ENCODE measurements around the gene ADORA2A. TPM values are rescaled to one million over a fixed set of nuclear protein-coding genes. Genes with fewer than 3 reads are reported as not detected.

The ADORA2A gene
- total RNA-seq, 1 experiment from 2014 or later: 7.6 TPM

DNA sequence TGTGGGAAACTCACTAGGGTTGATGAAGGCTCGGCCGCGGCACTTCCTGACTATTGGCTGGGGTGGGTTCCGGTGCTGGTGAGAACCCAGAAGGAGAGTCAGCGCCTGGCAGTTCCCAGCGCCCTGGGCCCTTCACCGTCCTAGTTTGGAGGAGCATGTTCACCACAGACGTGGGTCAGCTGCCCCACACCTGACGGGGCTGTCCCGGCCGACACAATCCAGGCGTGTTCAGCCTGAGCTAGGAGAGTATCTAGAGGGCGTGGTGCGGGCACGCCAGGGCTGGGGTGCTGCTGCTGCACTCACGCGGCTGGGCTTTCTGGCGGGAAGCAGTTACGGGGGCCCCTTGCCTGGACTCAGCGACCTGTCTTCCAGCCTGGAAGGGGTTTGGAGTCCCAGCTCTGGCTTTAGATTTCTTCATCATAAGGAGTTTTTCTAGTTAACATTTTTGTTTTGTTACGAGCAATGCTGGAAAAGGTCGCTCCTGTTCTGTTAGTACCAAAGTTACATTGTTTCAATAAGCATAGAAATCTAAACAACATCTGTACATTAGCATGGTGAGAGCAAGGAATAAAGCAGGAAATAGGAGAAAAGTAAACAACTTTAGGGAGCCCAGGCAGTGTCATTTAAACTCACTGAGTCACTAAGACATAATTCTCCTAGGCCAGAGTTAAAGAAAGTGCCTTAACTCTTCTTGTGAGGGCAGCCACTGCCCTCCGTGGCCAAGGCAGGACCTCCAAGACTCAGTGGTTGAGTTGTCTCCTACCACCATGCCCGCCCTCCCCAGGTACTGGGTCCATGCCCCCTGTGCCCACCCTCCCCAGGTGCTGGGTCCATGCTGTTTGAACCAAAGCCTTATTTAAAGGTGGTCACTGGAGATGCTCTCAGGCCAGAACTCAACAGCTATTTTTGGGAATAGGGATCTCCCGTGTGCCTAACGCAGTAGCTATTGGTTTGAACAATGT, 12.1 kb upstream of the ADORA2A start:
- TF ChIP-seq PRRX2 (CRISPR knock-in tag; IDR thresholded peaks at IDR 0.05): no peak
- TF ChIP-seq TCF7 (CRISPR knock-in tag; IDR thresholded peaks at IDR 0.05; ENCODE audit: low read depth): no peak
- TF ChIP-seq ETV6 (CRISPR knock-in tag; IDR thresholded peaks at IDR 0.05): no peak
- TF ChIP-seq SP1 (CRISPR knock-in tag; conservative IDR thresholded peaks at IDR 0.05): no peak
- TF ChIP-seq, protein P1, sequence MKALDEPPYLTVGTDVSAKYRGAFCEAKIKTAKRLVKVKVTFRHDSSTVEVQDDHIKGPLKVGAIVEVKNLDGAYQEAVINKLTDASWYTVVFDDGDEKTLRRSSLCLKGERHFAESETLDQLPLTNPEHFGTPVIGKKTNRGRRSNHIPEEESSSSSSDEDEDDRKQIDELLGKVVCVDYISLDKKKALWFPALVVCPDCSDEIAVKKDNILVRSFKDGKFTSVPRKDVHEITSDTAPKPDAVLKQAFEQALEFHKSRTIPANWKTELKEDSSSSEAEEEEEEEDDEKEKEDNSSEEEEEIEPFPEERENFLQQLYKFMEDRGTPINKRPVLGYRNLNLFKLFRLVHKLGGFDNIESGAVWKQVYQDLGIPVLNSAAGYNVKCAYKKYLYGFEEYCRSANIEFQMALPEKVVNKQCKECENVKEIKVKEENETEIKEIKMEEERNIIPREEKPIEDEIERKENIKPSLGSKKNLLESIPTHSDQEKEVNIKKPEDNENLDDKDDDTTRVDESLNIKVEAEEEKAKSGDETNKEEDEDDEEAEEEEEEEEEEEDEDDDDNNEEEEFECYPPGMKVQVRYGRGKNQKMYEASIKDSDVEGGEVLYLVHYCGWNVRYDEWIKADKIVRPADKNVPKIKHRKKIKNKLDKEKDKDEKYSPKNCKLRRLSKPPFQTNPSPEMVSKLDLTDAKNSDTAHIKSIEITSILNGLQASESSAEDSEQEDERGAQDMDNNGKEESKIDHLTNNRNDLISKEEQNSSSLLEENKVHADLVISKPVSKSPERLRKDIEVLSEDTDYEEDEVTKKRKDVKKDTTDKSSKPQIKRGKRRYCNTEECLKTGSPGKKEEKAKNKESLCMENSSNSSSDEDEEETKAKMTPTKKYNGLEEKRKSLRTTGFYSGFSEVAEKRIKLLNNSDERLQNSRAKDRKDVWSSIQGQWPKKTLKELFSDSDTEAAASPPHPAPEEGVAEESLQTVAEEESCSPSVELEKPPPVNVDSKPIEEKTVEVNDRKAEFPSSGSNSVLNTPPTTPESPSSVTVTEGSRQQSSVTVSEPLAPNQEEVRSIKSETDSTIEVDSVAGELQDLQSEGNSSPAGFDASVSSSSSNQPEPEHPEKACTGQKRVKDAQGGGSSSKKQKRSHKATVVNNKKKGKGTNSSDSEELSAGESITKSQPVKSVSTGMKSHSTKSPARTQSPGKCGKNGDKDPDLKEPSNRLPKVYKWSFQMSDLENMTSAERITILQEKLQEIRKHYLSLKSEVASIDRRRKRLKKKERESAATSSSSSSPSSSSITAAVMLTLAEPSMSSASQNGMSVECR (CRISPR knock-in tag; IDR thresholded peaks at IDR 0.05; ENCODE audit: borderline replicate concordance): no peak
- TF ChIP-seq SOX15 (CRISPR knock-in tag; IDR thresholded peaks at IDR 0.05): no peak
- TF ChIP-seq SMAD3 (CRISPR knock-in tag; IDR thresholded peaks at IDR 0.05; ENCODE audit: borderline replicate concordance): no peak
- TF ChIP-seq NFATC4 (CRISPR knock-in tag; IDR thresholded peaks at IDR 0.05): no peak
- no peak for TF ChIP-seq ZNF671 (CRISPR knock-in tag; IDR thresholded peaks at IDR 0.05)
- no peak for TF ChIP-seq NR1H2 (CRISPR knock-in tag; IDR thresholded peaks at IDR 0.05)
- no peak for TF ChIP-seq ELF4 (CRISPR knock-in tag; IDR thresholded peaks at IDR 0.05; ENCODE audit: low read depth)
- TF ChIP-seq JAZF1 (CRISPR knock-in tag; IDR thresholded peaks at IDR 0.05): no peak
- no peak for TF ChIP-seq SMAD4 (CRISPR knock-in tag; IDR thresholded peaks at IDR 0.05)
- TF ChIP-seq ZNF121 (CRISPR knock-in tag; IDR thresholded peaks at IDR 0.05): no peak
- TF ChIP-seq GTF2I (CRISPR knock-in tag; conservative IDR thresholded peaks at IDR 0.05): no peak
- TF ChIP-seq TEAD4 (CRISPR knock-in tag; IDR thresholded peaks at IDR 0.05): no peak
- Mint-ChIP-seq H3K36me3 (peaks cover 12% of the 10 kb centered on the region), H3K4me3 (no peak overlapping the region), H3K27ac (peak overlapping the region; percentile 9; the same call in 1 of the 2 replicates), H3K4me1 (peaks cover 11% of the 10 kb centered on the region), H3K9me3 (no peaks in the 10 kb centered on the region), H3K27me3 (ENCODE audit: low read depth) (no peaks in the 10 kb centered on the region)
- ChIA-PET CTCF (interaction anchor here (1.5 to 13.1 kb wide), 2 partner anchors 8 to 111 kb away, joined by 4 to 243 read pairs; no protein-coding TSS in a partner anchor), POLR2A (no interaction called here)
- no peak for ATAC-seq
- DNase-seq (ENCODE audit: low spot score): no peak

DNA sequence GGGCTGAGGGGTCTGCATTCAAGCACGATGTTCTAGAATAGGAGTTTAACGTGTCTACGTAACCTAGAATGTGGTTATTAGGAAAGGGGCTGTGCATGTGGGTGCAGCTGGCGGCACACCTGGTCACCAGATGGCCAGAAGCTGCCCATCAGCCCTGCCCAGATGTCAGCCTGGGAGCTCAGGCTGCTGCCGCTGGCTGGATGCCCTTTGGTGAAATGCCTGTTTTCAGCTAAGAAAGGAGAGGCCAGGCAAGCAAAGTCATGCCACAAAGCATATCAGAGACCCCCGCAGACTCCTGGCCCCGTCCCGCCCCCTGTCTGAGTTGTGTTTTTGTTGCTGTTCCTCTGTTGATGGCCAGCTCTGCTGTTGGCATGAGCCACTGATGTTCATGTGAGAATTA, 11.3 kb upstream of the ADORA2A start:
- TF ChIP-seq, protein P2, sequence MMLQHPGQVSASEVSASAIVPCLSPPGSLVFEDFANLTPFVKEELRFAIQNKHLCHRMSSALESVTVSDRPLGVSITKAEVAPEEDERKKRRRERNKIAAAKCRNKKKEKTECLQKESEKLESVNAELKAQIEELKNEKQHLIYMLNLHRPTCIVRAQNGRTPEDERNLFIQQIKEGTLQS (CRISPR knock-in tag; conservative IDR thresholded peaks at IDR 0.05): no peak
- no peak for TF ChIP-seq MYBL2 (CRISPR knock-in tag; IDR thresholded peaks at IDR 0.05)
- TF ChIP-seq, protein P3, sequence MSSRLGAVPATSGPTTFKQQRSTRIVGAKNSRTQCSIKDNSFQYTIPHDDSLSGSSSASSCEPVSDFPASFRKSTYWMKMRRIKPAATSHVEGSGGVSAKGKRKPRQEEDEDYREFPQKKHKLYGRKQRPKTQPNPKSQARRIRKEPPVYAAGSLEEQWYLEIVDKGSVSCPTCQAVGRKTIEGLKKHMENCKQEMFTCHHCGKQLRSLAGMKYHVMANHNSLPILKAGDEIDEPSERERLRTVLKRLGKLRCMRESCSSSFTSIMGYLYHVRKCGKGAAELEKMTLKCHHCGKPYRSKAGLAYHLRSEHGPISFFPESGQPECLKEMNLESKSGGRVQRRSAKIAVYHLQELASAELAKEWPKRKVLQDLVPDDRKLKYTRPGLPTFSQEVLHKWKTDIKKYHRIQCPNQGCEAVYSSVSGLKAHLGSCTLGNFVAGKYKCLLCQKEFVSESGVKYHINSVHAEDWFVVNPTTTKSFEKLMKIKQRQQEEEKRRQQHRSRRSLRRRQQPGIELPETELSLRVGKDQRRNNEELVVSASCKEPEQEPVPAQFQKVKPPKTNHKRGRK (CRISPR knock-in tag; IDR thresholded peaks at IDR 0.05; ENCODE audit: borderline replicate concordance): no peak
- no peak for TF ChIP-seq TCF7 (CRISPR knock-in tag; IDR thresholded peaks at IDR 0.05; ENCODE audit: low read depth)
- TF ChIP-seq, protein P4, sequence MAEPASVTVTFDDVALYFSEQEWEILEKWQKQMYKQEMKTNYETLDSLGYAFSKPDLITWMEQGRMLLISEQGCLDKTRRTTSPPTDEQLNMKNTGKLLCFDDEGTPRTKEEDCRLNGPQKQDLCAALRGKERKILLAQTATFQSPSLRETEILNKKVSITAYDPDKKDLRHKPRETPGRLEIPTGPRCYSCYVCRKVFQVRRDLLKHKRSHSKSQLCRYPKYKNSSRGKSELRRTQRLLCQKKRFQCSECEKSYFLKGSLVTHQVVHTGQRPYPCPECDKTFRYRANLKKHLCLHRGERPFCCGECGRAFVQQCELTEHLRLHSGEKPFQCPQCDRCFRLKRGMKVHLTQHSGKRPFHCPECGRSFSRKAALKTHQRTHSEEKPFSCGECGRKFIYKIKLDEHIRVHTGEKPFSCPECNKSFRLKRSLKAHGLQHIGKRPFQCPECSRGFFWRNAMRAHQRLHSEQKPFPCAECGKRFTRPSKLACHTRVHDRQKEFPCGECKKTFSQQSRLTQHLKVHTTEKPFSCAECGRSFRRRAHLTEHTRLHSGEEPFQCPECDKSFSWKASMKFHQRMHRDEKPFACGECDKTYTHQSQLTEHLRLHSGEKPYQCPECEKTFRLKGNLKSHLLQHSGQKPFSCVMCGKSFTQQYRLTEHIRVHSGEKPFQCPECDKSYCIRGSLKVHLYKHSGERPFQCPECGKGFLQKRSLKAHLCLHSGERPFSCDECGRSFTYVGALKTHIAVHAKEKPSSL (CRISPR knock-in tag; conservative IDR thresholded peaks at IDR 0.05): no peak
- no peak for TF ChIP-seq TEAD4 (CRISPR knock-in tag; IDR thresholded peaks at IDR 0.05)
- Mint-ChIP-seq H3K27me3 (ENCODE audit: low read depth) (no peaks in the 10 kb centered on the region), H3K27ac (no peak overlapping the region), H3K4me3 (no peak overlapping the region), H3K9me3 (no peaks in the 10 kb centered on the region), H3K36me3 (peaks cover 12% of the 10 kb centered on the region), H3K4me1 (peaks cover 14% of the 10 kb centered on the region)
- ChIA-PET POLR2A (no interaction called here), CTCF (interaction anchor here (13.1 kb wide), 1 partner anchor 110 kb away, joined by 243 read pairs; no protein-coding TSS in a partner anchor)
- DNase-seq (ENCODE audit: low spot score) (no peak), ATAC-seq (no peak)

Data from WTC11 (cell line).